ENCODE measurements around the gene GIGYF2.

- TF ChIP-seq POLR2A (IDR thresholded peaks at IDR 0.05) (no peak), POLR2AphosphoS5 (IDR thresholded peaks at IDR 0.05) (no peak), CTCF (IDR thresholded peaks at IDR 0.05) (no peak), EP300 (IDR thresholded peaks at IDR 0.05) (no peak)
These were observed 145.6 kb downstream of the GIGYF2 start for GRCh38 chr2:232842689-232843088.
